Activated CD4-positive, alpha-beta T cell treated with anti-CD3 and anti-CD28 coated beads for 4 hours (primary cell): ENCODE results near the gene SCG2.
"Not testable (repeated sequence)": the region's sequence is repeated elsewhere in the genome, so short reads cannot be mapped to it uniquely, and the experiment has no call there.

ENCODE experiments used
- DNase-seq, 2 donors: peaks; one replicate each; pipeline ENCODE4 v3.0.0-alpha.2; 2020

SCG2 gene

GRCh38 chr2:223612501-223612900 lies 10.3 kb upstream of the SCG2 start:
- no peak for DNase-seq

- DNase-seq: no peak
Observed at GRCh38 chr2:223611061-223611460, 8.9 kb upstream of the SCG2 start.

- DNase-seq: no peak
Observed at GRCh38 chr2:223607476-223607875, 5.3 kb upstream of the SCG2 start.

GRCh38 chr2:223606946-223607345 lies 4.8 kb upstream of the SCG2 start:
- DNase-seq: no peak

- DNase-seq: no peak
Observed at GRCh38 chr2:223604231-223604630, 2.1 kb upstream of the SCG2 start.

- DNase-seq: no peak
Observed at GRCh38 chr2:223602972-223603371, 811 bp upstream of the SCG2 start.

GRCh38 chr2:223601018-223601417 lies 1.1 kb downstream of the SCG2 start:
- no peak for DNase-seq

GRCh38 chr2:223599640-223600380 lies 2.4 kb downstream of the SCG2 start:
- DNase-seq: no peak

- DNase-seq: no peak
Observed at GRCh38 chr2:223598994-223599639, 3.0 kb downstream of the SCG2 start.

- no peak for DNase-seq
Observed at GRCh38 chr2:223597076-223597475, 5.1 kb downstream of the SCG2 start.

GRCh38 chr2:223596208-223596607 lies 6.0 kb downstream of the SCG2 start:
- no peak for DNase-seq

- no peak for DNase-seq
Observed at GRCh38 chr2:223594831-223595230, 7.3 kb downstream of the SCG2 start.

GRCh38 chr2:223594259-223594658 lies 7.9 kb downstream of the SCG2 start:
- no peak for DNase-seq

- DNase-seq: not testable (repeated sequence)
Observed at GRCh38 chr2:223592689-223593088, 9.5 kb downstream of the SCG2 start.

GRCh38 chr2:223591596-223591995 lies 10.6 kb downstream of the SCG2 start:
- no peak for DNase-seq

GRCh38 chr2:223590964-223591363 lies 11.2 kb downstream of the SCG2 start:
- no peak for DNase-seq

GRCh38 chr2:223589901-223590300 lies 12.3 kb downstream of the SCG2 start:
- no peak for DNase-seq

- DNase-seq: no peak
Observed at GRCh38 chr2:223588251-223588650, 13.9 kb downstream of the SCG2 start.

- DNase-seq: no peak
Observed at GRCh38 chr2:223587301-223587700, 14.9 kb downstream of the SCG2 start.

- DNase-seq: no peak
Observed at GRCh38 chr2:223586261-223586660, 15.9 kb downstream of the SCG2 start.

GRCh38 chr2:223585666-223586065 lies 16.5 kb downstream of the SCG2 start:
- DNase-seq: no peak

GRCh38 chr2:223582001-223582400 lies 20.2 kb downstream of the SCG2 start:
- no peak for DNase-seq

GRCh38 chr2:223580951-223581350 lies 21.2 kb downstream of the SCG2 start:
- no peak for DNase-seq

GRCh38 chr2:223578846-223579245 lies 23.3 kb downstream of the SCG2 start:
- DNase-seq: no peak

GRCh38 chr2:223576873-223577272 lies 25.3 kb downstream of the SCG2 start:
- no peak for DNase-seq
